Left cardiac atrium (tissue), 4 donors: ENCODE measurements around the gene GIMAP6. TPM values are rescaled to one million over a fixed set of nuclear protein-coding genes. Genes with fewer than 3 reads are reported as not detected.
A peak's percentile ranks its signal among the peaks of the same experiment; 100 is the strongest.
"Not testable (repeated sequence)": the region's sequence is repeated elsewhere in the genome, so short reads cannot be mapped to it uniquely, and the experiment has no call there.

Experiments used
- ATAC-seq, 2 donors: fragments of 200-7000 bp; cut with Tn5 transposase; one replicate each; pipeline ENCODE4 v1.9.1; 2020; ENCODE audit warnings: mild to moderate bottlenecking in 2 of 2, moderate library complexity in 2 of 2
- DNase-seq: peaks from one replicate; pipeline ENCODE4 v3.0.0-alpha.2; 2020
- intact Hi-C, 2 donors: fragments of 100-400 bp; cut with DNase I; formaldehyde crosslinking; loops; one replicate each; pipeline versions ENCODE4 v1.14.1 to v1.15.1; 2022 to 2023
- long read RNA-seq: library from polyadenylated mRNA; unstranded; transcript quantifications from one replicate; pipeline ENCODE4 v2.0.0, GENCODE V29; 2021
- total RNA-seq, 2 donors: library from RNA; stranded (reverse); fragmentation: NEBNext Ultra II Directional; extraction: Animal tissue kit (Norgen Biotek cat#: 25700); gene quantifications; one replicate each; pipeline ENCODE4 v1.2.1, GENCODE V29; 2021
- donor health status: DM: no; HTN: yes; CAD: no.
- donor health status: DM: no; HTN: yes; CAD: no; lungs with severe emphysema.
- donor health status: DM: yes; HTN: yes; CAD: no.
- donor health status: Dilated cardiomyopathy.

The GIMAP6 gene
- total RNA-seq = 10 to 100 TPM; 35.4 to 36.8 TPM
- long read RNA-seq, transcript GIMAP6-202 (3 exons, 876 nt) = minor isoform, 13 of 41 reads
- long read RNA-seq, transcript GIMAP6-201 (3 exons, 3,440 nt) = major isoform, 23 of 41 reads
- long read RNA-seq, partial matches to known transcripts = 0 of 41 reads
- long read RNA-seq, other reads (novel, unspliced or antisense) = 5 of 41 reads

DNA sequence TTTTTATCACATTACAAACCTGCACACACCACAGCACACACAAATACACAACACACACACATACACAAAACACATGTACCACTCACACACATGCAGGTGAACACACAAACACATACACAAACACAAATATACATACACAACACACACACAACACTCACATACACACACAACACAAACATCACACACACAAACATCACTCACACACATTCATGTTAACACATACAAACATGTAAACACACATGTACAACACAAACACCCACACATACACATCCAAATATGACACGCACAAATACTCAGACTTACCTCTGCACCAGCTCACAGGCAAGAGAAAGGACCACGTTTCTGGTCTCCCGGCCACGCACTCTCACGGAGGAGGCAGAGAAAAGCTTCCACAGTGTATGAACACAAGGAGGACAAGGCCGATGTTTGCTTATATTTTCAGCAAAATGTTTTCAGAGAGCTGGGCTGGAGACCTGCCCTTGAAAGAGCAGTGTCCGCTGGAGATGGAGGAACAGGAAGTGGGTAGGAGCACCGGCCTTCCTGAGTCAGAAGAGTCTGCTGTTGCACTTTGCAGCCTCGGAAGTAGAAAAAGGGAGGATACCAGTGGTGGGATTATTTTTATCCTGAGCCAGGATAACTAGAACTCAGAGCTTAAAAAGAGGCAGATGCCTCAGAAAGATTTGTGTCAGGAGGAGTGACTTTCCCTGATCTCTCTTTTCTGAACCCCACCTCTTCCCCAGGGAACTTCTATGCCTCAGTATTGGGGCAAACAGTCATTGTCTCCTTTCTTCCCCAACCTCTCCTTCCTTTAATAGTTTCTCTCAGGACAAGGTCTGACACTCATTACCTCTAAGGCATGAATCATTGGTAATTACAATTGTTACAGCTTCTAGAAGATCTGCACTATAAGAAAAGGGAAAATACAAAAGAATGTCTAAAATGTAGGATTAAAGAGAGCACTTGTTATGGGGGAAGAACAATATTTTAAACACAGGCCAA lies at the start of gene GIMAP6:
Gene GIMAP6 (minus strand): TSS at position 520 of the 999 bp plus-strand sequence. CDS start 2,243 bp downstream, outside the sequence.
- DNase-seq (peak; percentile 45), ATAC-seq (peak in 1 of 2 donors; percentile 63)
- intact Hi-C loops = loop anchor here in 1 of 2 donors (5.0 kb wide), 1 partner anchor 105 kb away; the partner anchor contains the start of gene GIMAP5

DNA sequence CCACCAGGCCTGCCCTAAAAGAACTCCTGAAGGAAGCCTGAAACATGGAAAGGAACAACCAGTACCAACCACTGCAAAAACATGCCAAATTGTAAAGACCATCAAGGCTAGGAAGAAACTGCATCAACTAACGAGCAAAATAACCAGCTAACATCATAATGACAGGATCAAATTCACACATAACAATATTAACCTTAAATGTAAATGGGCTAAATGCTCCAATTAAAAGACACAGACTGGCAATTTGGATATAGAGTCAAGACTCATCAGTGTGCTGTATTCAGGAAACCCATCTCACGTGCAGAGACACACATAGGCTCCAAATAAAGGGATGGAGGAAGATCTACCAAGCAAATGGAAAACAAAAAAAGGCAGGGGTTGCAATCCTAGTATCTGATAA lies 48.2 kb upstream of the GIMAP6 start:
- intact Hi-C loops, ATAC-seq, DNase-seq: not testable (repeated sequence)

DNA sequence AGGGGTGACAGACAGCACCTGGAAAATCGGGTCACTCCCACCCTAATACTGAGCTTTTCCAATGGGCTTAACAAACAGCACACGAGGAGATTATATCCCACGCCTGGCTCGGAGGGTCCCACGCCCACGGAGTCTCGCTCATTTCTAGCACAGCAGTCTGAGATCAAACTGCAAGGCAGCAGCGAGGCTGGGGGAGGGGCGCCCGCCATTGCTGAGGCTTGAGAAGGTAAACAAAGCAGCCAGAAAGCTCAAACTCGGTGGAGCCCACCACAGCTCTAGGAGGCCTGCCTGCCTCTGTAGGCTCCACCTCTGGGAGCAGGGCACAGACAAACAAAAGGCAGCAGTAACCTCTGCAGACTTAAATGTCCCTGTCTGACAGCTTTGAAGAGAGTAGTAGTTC lies 46.4 kb upstream of the GIMAP6 start:
- intact Hi-C loops, DNase-seq, ATAC-seq: not testable (repeated sequence)

DNA sequence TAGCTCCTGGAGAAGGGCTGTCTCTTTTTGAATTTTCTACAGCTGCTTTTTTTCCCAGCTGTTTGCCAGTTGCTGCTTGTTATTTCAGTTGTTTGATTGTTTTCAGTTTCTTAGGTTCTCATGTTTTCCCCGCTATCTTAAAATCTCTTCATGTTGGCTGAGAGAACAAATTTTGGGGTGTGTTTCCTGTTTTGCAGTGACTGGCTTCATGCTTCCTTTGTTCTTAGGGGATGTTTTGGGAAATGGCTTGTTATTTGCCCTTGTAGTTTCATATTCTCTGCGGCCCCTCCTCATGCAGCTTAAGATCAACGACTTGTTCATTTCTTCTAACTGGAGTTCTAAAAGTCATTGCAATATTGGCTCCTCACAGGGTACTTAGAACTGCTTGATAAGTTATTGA lies 44.7 kb upstream of the GIMAP6 start:
- ATAC-seq = peak; percentile 27 to 47
- DNase-seq, intact Hi-C loops: not testable (repeated sequence)

DNA sequence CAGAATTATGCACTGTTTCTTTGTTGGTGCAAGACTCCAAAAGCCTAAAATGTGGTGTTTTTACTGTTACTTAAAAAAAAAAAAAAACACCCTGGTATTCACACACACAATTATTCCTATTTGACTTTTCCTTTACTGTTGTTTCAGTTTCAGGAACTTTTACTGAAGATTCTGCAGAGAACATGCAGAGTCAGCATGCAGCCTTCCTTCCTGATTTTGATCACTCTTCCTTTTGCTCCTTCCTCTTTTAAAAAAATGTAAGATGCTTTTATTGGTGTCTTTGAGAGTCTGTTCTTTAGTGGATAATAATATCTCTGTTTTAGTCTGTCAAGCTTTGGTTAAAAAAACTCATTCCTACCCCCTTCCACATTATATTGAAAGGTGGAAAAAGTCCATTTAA lies 44.1 kb upstream of the GIMAP6 start:
- intact Hi-C loops = not testable (repeated sequence)

DNA sequence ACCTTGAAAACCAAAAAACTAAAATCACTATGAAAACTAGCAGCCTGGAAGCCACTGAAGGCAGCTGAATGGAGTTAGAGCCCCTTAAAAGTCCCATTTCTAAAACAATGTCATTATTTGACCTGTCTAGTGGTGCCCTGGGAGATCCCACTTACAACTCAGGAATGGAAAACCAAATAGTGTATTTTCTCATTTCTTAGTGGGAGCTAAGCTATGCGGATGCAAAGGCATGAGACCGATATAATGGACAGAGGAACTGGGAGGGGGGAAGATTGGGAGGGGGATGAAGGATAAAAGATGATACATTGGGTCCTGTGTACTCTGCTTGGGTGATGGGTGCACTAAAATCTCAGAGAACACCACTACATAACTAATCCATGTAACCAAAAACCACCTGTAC lies 43.5 kb upstream of the GIMAP6 start:
- ATAC-seq (no peak), DNase-seq (no peak)
- intact Hi-C loops = no loop called here

More for the DNA sequence above, 44.1 kb upstream of the GIMAP6 start:
- ATAC-seq = peak in 1 of 2 donors; percentile 46
- DNase-seq = not testable (repeated sequence)

DNA sequence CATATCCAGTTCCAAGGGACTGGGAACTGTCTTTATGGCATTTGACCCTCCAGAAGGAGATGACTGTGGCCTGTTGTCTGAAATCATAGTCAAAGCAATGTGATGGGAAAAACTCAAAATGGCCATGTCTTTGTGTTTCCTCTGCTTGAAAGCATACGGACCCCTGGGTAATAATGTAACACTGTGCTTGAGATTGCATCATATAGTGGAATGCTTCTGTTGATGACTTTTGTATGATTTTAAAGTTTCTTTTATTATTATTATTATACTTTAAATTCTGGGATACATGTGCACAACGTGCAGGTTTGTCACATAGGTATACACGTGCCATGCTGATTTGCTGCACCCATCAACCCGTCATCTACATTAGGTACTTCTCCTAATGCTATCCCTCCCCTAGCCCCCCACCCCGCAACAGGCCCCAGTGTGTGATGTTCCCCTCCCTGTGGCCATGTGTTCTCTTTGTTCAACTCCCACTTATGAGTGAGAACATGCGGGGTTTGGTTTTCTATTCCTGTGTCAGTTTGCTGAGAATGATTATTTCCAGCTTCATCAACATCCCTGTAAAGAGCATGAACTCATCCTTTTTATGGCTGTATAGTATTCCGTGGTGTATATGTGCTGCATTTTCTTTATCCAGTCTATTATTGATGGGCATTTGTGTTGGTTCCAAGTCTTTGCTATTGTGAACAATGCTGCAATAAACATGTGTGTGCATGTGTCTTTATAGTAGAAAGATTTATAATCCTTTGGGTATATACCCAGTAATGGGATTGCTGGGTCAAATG lies 39.8 kb upstream of the GIMAP6 start:
- intact Hi-C loops = not testable (repeated sequence)

DNA sequence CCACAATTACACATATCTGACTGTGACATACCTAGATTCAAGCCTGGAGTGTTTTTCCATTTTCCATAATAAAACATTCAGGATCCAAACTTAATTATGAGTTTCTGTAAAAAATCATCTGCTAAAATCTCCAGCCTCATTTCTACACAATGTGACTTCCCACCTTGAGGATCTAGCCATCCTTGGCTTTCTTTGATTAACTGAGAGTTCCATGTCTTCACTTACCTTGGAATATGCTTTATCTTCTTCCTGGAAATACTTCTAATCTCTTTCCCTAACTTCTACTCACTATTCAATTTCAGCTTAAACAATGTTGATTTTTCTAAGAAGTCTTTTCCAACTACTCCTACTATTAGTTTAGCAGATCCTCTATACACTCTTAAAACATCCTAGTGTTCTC lies 36.8 kb upstream of the GIMAP6 start:
- no peak for DNase-seq
- intact Hi-C loops = no loop called here

More for the DNA sequence above, 39.8 kb upstream of the GIMAP6 start:
- ATAC-seq, DNase-seq: not testable (repeated sequence)

DNA sequence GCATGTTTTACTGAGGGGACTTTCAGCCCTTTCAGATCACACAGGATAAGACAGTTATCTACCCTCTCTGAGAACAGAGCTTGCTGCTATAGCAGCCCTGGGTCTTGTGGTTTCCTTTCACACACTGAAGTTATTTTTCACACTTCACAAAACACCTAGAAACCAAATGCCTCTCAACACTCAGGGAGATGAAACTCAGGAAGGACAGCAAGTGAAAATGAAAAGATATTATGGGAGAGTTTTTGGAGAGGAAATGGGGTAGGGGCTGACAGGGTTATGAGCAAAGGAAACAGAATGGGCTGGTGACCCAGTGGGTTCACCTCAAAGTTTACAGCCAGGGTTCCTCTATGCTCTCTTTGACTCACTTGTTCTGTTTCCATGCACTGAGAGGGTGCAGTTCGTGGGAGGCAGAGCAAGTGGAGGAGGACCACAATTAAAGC lies 36.3 kb upstream of the GIMAP6 start:
- DNase-seq = no peak
- intact Hi-C loops = no loop called here
- peak; percentile 38 to 84 for ATAC-seq

More for the DNA sequence above, 36.8 kb upstream of the GIMAP6 start:
- ATAC-seq = no peak

DNA sequence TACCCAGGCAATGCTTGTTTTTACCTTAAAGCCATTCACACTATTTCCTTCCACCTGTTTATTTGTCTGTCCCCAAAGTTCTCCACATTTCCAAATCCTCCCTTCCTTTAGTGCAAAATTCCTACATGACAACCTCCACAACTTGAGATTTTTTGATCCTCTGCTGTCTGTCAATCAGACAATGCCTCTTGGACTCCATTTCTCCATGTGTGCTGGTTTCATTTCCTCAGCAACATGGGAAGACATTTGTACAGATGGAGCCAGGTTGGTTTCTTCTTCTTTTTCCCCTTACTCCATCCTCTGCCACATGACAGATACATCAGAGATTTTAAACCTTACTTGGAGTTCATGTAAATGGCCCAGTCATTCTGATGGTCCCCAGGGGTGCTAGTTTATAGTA lies 34.2 kb upstream of the GIMAP6 start:
- DNase-seq (no peak), ATAC-seq (no peak)
- intact Hi-C loops = no loop called here

DNA sequence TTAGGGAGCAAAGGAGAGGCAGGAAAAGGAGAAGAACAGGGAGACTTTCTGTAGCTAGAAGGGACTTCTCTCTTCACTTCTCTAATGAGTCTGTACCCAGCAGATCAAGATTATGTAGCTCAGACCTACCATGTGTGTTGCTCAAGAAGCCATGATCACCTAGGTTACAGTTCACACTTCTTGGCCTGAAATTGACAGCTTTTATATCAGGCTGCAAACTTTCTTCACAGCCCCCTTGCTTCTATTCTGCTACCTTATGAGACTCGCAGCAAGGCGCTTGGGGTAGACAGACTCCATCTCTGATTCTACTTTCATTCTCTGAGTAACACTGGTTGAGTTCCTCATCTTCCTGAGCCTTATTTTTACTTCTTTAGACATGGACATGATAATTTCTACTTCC lies 33.7 kb upstream of the GIMAP6 start:
- ATAC-seq (peak in 1 of 2 donors; percentile 46), DNase-seq (no peak)
- intact Hi-C loops = no loop called here

DNA sequence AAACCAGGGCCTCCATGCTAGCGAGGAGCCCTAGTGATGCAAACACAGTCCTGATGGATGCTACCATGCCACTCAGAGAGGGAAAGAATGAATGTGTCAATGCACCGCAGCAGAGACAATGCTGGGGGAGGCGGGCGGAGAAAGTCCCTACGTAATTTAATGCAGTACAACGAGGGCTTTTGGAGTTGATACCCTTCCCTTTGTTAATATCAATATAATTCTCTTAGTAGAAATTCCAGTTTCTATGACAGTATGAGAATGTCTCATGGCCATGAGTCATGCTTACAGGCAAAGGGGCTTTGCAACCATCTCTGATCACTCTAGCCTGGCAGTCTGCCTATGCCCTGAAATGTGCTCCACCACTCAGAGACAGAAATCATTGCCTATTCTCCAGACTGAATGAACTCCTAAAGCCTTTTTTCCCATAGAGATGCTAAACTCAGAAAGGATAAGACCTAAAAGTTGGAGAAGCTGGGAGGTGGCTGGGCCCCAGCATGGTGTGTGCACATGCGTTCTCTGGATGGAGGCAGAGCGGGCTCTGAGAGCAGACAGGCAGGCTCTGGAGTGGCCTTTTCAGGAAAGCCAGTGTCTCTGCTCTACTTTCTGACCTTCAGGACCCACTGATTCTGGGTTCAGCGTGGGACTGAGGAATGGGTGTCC lies 33.0 kb upstream of the GIMAP6 start:
- ATAC-seq (no peak), DNase-seq (no peak)
- intact Hi-C loops = no loop called here

DNA sequence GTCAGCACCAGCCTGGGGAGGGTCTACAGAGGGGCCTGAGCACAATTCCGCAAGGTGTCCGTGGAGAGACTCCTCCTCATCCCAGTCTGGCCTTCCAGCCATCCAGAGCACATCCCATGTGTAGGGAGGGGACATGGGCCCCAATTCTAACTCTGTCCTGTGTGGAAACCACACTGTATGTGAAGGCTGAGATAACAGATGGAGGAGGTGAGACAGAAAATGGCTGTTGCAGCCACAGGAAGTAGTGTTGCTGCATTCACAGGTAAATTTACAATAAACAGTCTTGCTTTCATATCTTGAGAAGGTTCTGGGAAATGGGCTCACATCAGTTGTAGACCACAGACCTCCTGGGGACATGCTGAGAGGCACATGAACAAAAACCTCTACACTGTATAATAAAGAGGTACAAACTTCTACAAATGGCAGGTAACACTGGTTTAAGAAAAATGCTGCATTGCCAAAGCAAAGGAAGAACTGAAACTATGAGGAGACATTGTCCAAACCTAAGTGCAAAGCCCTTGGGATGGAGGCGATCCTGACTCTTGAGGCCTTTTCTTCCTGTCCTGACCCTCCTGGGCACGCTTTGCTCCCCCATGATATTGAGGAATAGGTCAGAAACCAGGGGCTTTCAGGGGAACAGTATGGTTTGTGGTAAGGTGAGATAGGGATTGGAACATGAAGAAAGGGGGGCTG lies 31.8 kb upstream of the GIMAP6 start:
- intact Hi-C loops = no loop called here
- peak; percentile 34 to 44 for ATAC-seq

DNA sequence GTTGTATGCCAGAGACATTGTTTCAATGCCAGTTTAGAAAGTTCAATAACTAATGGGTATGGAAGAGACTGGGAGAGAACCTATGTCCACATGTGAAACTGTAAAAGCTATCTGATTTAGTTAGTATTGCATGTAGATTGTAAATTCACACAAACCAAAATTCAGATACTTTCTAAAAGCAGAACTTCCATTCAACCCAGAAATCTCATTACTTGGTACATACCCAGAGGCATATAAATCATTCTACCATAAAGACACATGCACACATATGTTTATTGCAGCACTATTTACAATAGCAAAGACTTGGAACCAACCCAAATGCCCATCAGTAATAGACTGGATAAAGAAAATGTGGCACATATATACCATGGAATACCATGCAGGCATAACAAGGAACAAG lies 30.6 kb upstream of the GIMAP6 start:
- intact Hi-C loops, ATAC-seq, DNase-seq: not testable (repeated sequence)

More for the DNA sequence above, 31.8 kb upstream of the GIMAP6 start:
- DNase-seq = no peak

DNA sequence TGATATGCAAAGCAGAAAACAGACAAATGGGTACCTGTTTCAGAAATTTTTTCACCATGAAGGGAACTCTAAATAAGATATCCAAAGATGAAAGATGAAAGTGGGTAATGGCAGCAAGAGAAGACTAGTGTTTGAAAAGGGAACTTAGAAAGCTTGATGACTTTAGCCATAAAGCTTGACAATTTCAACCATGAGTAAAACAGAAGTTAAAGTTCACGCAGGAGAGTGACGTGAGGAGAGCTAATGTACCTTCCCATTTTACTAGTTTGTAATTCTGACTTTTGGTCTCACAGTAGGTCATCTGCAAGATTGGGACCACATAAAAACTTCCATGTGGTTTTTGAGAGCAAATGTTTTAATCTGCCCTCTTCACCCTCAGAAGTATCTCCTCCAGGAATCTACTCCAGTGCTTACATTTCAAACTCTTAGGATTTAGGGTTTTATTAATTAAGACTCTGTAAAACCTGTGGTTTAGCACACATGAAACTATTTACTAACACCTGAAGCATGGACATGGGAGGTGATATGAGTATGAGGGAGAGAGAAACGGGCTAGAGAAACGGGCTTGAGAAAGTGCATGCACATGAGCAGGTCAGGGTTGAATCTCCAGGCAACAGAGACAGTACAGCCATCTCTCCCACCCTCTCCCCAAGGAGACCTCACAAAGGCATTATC lies 28.9 kb upstream of the GIMAP6 start:
- DNase-seq (no peak), ATAC-seq (no peak)

DNA sequence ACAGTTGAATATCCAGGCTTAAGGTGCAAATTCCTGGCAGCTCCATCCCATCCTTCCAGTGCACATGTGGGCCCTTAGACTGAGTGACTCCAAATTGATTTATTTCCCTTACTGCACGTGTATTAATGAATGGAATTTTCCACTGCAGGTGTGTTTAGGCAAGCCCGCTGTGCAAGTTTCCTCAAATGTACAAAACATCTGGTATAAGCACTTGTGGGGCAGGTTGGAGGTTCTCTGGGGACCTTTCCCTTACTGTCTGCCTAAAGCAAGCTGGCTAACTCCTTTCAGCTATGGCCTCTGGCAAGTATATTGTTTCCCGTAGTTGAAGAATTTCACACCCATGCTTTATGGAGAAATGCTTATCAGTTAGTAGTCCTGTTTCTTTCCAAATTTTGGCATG lies 25.3 kb upstream of the GIMAP6 start:
- ATAC-seq (no peak), DNase-seq (no peak)
- intact Hi-C loops = no loop called here

More for the DNA sequence above, 28.9 kb upstream of the GIMAP6 start:
- intact Hi-C loops = no loop called here

DNA sequence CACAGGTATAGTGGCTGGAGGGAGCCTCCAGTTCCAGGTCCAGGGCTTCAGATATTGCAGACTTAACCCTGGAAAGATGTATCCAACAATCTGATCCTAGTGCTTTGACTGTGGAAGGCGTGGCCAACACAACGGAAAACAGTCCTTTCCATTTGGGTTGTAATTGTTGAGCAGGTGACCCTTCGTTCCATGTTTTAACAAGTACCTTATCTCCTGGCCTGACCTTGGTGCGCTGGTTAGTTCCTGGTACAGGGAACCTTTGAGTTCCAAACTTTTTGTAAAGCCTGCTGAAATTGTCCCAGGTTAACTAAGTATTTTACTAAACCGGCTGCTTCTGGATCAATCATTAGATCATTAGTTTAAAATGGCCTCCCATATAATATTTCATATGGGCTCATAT lies 23.9 kb upstream of the GIMAP6 start:
- intact Hi-C loops = no loop called here
- no peak for ATAC-seq
- no peak for DNase-seq
